HG02981 (cell line): ENCODE data around the gene UGT1A4.
"Not testable (repeated sequence)": the region's sequence is repeated elsewhere in the genome, so short reads cannot be mapped to it uniquely, and the experiment has no call there.

ENCODE experiments used
- ATAC-seq: cut with Tn5 transposase; IDR thresholded peaks from one replicate; pipeline ENCODE4 v1.9.1; 2021; ENCODE audit warnings: mild to moderate bottlenecking, moderate library complexity; ENCODE audit not compliant: unreplicated experiment

The UGT1A4 gene

DNA sequence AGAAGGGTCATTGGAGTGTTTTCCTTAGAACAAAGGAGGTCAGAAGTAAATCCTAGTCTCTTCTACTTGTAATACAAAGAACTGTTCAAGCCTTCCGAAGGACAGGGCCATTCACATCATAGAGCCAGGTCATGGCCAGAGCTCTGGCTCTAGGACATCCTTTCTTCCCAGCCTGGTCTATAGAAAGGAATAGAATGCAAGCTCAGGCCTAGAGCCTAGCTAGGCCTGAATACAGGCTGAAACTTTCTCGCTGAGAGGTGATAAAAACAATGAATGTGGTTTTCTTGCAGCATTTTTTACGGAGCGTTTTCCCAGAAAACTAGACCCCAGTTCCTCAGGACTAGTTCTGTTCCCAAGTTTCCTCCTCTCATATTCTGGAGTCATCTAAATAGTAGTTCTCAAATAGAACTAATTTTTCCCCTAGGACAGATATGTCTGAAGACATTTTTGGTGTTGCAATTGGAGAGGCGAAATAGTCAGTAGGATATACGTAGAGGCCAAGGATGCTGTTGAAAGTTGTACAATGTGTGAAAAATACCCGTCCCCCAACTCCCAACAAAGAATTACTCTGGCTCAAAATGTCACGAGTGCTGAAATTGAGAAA lies 19.0 kb upstream of the UGT1A4 start:
- no peak for ATAC-seq

DNA sequence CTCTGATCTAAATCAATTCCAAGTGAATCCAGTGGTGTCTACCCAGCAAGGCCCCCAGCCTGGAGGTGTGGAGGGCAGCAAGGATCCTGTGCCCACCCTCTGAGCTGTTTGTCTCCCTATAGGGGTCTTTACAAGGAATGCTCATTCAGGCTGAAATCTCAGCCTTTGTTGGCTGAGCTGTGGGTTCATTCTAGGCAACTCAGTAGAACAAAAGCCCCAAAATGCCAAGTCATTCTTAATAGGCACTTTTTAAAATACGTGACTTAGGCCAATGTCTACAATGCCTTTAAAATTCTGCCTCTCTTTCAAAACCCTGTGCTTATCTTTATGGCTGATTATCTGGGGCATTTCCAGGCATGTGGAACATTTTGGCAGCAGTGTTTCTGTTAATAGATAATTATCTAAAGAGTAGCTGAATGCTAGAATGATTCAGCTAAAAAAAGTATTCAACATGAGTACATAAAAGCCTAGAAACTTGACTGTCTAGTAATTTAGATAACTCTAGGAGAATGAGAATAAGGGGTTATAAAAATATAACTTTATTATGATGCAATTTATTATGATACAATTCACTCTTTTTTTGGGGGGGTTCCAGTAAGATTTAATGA lies 18.4 kb upstream of the UGT1A4 start:
- ATAC-seq: no peak

DNA sequence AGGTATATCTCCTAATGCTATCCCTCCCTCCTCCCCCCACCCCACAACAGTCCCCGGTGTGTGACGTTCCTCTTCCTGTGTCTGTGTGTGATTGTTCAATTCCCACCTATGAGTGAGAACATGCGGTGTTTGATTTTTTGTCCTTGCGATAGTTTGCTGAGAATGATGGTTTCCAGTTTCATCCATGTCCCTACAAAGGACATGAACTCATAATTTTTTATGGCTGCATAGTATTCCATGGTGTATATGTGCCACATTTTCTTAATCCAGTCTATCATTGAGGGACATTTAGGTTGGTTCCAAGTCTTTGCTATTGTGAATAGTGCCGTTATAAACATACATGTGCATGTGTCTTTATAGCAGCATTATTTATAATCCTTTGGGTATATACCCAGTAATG lies 17.7 kb upstream of the UGT1A4 start:
- ATAC-seq: not testable (repeated sequence)

DNA sequence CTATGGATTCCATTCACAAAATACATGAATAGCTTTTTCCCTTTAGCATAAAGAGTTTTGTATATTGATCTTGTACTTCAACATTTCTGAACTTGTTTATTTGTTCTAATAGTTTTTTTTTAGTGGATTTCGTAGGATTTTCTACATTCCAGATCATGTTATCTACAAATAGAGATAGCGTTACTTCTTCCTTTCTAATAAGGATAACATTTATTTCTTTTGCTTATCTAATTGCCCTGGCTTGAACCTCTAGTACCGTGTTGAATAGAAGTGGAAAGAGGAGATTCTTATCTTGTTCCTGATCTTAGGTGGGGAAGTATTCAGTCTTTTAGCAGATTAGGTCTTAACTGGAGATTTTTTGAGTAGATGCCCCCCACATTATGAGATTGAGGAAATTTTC lies 16.3 kb upstream of the UGT1A4 start:
- ATAC-seq: no peak

DNA sequence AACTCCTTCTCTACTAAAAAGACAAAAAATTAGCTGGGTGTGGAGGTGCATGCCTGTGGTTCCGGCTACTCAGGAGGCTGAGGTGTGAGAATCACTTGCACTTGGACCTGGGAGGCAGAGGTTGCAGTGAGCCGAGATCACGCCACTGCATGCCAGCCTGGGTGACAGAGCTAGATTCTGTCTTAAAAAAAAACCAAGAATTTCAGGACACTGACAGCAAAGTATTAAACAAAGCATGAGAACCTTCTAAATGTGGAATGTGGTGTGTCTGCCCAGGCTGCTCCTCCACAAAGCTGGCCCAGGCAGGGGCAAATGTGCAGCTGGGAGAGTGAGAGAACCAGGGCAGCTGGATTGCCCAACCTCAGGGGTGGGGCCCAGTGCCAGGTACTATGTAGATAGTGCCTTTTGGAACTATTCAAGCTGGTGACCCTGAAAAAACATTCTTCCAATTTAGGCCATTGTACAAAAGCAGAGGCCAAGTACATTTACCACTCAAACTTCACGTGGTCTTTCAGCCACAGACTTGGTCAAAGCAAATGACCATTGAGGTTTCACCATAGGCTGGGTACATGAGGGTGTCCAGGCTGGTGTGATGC lies 12.5 kb upstream of the UGT1A4 start:
- ATAC-seq: no peak

DNA sequence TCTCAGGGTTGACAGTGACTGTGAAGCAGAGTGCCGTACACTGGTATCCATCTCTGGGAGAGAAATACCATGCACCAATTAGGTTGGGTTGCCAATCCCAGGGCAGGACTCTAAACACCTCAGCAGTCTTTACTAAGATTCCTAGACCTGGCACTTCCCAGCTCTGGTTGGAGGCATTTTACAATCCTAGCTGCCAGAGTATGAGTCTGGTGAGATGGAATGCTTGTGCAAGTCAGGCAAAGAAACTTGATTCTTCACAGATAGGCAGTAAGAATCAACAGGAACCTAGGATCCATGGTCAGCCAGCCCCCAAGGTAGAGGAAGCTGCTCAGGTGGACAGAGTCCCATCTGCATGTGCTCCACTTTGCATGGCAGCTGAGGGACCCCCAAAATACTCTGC lies 11.8 kb upstream of the UGT1A4 start:
- no peak for ATAC-seq

DNA sequence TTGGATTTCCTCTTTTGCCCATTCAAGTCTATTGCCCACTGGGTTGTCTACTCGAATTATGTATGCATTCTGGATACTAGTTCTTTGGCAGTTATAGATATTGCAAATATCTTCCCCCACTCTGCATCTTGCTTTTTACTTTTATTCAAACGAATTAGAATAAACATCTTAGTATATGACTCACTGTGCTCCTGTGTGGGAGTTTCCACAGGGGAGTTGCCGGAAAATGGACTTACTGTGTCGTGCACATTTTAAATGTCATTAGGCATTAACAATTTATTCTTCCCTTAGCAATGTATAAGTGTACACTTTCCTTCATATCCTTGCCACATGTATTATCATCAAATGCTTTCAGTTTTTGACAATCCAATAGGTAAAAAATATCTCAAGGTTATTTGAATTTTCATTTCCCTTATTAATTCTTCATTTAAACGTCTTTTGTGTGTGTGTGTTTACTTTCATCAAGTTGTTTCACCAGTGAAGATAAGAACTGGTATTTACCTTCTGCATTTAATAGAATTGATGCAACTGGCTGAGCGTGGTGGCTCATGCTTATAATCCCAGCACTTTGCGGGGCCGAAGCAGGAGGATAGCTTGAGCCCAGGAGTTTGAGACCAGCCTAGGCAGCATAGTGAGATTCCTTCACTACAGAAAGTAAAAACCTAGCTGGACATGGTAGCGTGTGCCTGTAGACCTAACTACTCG lies 10.4 kb upstream of the UGT1A4 start:
- ATAC-seq: no peak

DNA sequence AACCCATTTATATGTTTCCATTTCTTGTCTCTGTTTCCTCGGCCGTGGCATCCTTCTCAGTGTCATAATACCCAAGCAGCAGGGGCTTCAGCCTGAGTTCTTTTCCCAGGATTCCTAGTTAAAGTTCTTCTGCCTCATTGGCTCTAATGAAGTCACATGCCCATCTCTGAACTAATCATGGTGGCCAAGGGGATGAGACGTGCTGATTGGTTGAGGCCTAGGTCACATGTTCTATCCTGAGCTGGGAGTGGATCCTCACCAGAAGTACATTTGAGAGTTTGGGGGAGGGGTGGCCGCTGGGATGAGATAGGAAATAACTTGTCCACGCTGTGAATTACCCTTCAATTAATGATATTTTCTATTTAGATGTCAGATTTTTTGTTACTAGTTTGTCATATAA lies 9.6 kb upstream of the UGT1A4 start:
- ATAC-seq: no peak

DNA sequence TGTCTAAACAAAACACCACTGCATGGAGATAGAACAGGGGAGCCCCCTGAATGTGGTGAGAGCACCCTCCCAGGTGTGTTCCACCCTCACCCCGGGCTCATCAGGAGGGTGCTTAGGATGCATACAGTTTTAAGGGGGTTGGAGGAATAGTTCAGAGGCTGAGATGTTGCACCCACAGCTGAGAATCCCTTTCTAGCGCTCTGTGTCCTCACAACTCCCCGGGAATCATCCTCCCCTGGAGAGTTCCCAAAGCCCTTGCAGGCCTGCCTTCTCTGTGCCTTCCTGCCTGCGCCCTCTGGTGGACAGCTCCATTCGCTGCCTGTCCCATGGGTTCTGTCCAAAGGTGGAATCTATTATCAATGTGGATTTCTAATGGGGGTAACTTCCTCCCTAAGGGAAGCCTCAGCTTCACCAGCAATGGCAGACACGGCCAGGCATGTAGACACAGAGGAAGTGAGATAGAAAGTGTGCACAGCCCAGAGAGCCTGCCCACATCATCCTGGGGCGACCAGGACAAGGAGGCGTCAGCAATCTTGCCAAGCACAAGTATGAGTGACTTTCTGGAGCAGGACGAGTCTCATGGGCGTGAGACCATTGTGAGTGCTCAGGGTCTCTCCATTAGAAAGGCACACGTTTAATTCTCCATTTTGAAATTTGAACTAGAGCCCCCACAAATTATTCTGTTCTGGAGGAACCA lies 7.1 kb upstream of the UGT1A4 start:
- ATAC-seq: no peak

DNA sequence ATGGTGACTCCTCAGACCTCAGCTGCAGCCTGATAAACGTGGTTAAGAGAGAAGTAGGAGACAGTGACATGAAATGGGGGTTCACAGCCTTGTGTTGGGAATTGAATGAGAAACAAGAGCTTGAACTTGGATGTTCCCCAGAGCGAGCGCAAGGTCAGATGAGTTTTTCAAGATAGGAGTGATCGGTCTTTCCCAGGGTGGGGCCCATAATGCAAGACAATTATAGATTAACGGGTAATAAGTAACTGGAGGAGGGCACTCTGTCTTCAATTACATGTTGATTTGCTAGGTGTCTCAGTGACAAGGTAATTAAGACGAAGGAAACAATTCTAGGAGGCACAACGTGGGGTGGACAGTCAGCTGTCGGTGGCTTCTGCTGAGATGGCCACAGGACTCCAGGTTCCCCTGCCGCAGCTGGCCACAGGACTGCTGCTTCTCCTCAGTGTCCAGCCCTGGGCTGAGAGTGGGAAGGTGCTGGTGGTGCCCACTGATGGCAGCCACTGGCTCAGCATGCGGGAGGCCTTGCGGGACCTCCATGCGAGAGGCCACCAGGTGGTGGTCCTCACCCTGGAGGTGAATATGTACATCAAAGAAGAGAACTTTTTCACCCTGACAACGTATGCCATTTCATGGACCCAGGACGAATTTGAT lies 5.8 kb upstream of the UGT1A4 start, which contains the start of gene UGT1A5:
TSS of gene UGT1A5 (plus strand) at position 297 of the 651 bp plus-strand sequence. CDS start at position 382, 85 bp downstream.
- no peak for ATAC-seq

DNA sequence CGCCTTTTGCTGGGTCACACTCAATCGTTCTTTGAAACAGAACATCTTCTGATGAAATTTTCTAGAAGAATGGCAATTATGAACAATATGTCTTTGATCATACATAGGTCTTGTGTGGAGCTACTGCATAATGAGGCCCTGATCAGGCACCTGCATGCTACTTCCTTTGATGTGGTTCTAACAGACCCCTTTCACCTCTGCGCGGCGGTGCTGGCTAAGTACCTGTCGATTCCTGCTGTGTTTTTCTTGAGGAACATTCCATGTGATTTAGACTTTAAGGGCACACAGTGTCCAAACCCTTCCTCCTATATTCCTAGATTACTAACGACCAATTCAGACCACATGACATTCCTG lies 5.3 kb upstream of the UGT1A4 start:
- no peak for ATAC-seq

DNA sequence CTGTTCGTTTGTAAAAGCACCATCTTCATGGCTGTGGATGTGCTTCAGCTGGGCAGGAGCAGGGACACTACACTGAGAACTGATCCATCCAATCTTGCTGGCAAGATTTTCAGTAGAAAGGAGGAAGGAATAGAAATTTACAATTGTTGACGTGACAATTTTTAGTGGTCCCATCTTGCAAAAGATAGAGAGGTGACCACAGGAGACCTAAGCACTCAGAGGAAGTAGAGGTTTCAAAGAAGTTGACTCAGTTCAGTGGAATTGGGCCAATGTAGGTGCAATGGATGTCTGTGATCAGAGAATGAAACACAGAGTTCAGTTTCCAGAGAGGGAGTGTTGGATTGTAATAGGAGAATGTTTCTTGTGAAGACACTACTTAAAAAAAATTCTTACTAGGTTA lies 4.4 kb upstream of the UGT1A4 start:
- ATAC-seq: no peak

DNA sequence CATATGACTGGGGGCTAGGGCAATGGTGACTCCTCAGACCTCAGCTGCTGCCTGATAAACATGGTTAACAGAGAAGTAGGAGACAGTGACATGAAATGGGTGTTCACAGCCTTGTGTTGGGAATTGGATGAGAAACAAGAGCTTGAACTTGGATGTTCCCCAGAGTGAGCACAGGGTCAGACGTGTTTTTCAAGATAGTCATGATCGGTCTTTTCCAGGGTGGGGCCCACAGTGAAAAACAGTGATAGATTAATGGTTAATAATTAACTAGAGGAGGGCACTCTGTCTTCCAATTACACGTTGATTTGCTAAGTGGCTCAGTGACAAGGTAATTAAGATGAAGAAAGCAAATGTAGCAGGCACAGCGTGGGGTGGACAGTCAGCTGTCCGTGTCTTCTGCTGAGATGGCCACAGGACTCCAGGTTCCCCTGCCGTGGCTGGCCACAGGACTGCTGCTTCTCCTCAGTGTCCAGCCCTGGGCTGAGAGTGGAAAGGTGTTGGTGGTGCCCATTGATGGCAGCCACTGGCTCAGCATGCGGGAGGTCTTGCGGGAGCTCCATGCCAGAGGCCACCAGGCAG lies 10.3 kb downstream of the UGT1A4 start, which contains the start of gene UGT1A3:
TSS of gene UGT1A3 (plus strand) at position 320 of the 579 bp plus-strand sequence. CDS start at position 405, 85 bp downstream.
- no peak for ATAC-seq

DNA sequence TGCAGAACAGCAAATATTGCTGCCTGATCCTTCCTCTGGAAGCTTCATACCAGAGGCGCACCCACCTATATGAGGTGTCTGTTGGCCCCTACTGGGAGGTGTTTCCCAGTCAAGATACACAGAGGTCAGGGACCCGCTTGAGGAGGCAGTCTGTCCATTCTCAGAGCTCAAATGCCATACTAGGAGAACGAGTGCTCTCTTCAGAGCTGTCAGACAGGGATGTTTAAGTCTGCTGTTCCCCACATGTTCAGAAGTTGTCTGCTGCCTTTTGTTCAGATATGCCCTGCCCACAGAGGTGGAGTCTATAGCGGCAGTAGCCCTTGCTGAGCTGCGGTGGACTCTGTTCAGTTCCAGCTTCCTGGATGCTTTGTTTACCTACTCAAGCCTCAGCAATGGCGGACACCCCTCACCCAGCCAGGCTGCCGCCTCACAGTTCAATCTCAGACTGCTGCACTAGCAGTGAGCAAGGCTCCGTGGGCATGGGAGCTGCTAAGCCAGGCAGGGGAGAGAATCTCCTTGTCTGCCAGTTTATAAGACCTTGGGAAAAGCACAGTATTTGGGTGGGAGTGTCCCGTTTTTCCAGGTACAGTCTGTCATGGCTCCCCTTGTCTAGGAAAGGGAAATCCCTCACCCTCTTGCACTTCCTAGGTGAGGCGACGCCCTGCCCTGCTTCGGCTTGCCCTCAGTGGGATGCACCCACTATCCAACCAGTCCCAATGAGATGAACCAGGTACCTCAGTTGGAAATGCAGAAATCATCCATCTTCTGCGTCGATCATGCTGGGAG lies 18.5 kb downstream of the UGT1A4 start:
- not testable (repeated sequence) for ATAC-seq

DNA sequence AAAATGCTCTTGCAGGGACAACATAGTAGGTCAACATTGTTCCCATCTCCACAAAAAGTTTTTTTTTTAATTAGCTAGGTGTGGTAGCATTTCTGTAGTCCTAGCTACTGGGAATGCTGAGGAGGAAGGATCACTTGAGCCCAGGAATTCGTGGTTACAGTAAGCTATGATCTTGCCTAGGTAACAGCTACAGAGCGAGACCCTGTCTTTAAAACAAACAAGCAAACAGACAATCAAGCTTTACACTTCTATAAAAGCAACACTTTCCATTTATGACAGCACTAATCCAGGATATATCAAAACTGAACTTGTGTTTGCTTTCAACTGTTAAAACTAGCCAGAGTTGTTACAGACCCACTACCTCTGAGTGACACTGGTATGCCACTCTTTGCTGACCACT lies 22.3 kb downstream of the UGT1A4 start:
- ATAC-seq: no peak

DNA sequence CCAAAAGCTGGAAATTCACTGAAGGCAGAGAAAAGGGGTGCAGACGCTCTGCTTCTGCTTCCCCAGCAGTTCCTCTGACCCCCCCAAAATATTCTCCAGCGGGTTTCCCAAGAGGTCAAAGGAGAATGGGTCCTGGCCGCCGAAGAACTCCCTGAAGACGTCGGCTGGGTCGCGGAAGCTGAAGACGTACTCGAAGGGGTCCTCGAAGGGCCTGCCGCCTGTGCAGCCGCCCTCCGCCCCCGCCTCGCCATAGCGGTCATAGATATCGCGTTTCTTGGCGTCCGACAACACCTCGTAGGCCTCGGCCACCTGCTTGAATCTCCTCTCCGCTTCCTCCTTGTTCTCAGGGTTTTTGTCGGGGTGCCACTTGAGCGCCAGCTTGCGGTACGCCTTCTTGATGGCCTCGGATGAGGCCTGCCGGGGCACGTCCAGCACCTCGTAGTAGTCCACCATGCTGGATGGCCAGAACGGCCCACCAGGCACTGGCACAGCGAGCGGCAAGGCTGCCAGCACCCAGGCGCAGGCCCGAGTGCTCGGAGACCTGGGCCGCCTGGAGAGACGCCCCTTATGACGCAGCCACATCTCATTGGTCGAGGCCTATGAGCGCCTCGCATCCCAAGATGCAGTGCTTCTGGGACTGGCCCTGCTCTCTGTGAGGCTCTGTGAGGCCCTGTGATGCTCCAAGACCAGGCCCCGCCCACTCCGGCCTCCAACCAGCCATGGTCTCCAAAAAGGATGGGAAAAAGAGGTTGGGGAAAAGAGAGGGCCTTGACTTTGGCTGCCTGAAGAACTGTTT lies 25.1 kb downstream of the UGT1A4 start:
- no peak for ATAC-seq

DNA sequence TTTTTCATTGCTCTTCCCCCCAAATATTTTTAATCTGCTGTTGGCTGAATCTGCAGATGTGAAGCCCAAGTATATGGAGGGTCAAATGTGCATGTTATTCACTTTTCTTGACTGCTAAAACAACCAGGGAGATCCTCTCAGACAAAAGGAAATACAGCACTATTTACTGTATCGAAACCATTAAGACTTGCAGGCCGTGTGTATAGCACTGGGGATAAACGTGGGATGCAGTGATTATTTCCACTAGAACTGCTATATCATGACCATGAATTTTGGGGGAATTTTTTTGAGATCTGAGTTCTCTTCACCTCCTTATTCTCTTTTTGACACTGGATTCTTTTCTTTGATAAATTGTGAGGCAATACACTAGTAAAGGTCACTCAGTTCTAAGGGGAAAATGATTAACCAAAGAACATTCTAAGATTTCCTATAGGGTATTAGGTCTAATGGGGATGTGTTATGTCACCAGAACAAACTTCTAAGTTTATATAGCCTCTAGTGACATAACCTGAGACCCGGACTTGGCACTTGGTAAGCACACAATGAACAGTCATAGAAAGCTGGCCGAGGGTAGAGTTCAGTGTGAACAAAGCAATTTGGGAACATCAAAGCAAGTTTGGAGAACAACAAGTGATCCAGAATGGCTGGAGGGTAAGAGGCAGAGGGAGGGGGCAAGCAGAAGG lies 26.7 kb downstream of the UGT1A4 start:
- ATAC-seq: no peak

DNA sequence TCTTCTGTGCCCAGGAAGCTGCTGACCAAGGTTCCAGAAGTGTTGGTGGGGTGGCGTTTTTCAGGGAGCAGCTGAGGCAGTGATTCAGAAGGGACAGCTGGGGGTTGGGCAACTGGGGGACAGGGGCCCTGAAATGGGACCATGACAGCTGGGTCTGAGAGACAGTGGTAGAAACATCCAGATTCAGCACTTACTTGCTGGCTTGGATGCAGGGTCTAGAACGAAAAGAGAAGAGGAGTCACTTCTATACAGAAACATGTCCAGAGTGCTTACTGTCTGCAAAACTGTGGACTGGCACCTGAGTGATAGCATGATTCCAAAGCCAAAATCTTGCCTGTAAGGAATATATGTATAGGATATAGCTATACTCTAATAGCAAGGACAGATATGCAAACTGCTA lies 27.3 kb downstream of the UGT1A4 start:
- not testable (repeated sequence) for ATAC-seq
